ENCODE measurements around the gene SH3GLB1.
A peak's percentile ranks its signal among the peaks of the same experiment; 100 is the strongest.

The SH3GLB1 gene

GRCh38 chr1:86757272-86757984 lies 53.1 kb downstream of the SH3GLB1 start:
- H3K27me3 ChIP-seq (ENCODE audit: control insufficient read depth, insufficient read depth, low read length) = no peaks in the 10 kb centered on the region
- H3K4me1 ChIP-seq (ENCODE audit: control insufficient read depth, insufficient read depth, low read length) = peaks cover 16% of the 10 kb centered on the region
- H3K9me3 ChIP-seq (replicated peaks; ENCODE audit: low read length) = no peaks in the 10 kb centered on the region
- peak overlapping the region; percentile 48 for H3K4me2 ChIP-seq (ENCODE audit: low read length)
- no peaks in the 10 kb centered on the region for H3K36me3 ChIP-seq (ENCODE audit: insufficient read depth, low read length)
- peak overlapping the region; percentile 31 for H3K4me3 ChIP-seq (ENCODE audit: low read length)
- H3K9ac ChIP-seq (ENCODE audit: low read depth, low read length) = peak overlapping the region; percentile 6

- Histone ChIP-seq H3K36me3 (ENCODE audit: insufficient read depth, low read length) (no peaks in the 10 kb centered on the region), H3K9me3 (replicated peaks; ENCODE audit: low read length) (no peaks in the 10 kb centered on the region), H3K9ac (ENCODE audit: low read depth, low read length) (no peak overlapping the region), H3K4me2 (ENCODE audit: low read length) (no peak overlapping the region), H3K4me1 (ENCODE audit: control insufficient read depth, insufficient read depth, low read length) (peaks cover 16% of the 10 kb centered on the region), H3K27me3 (ENCODE audit: control insufficient read depth, insufficient read depth, low read length) (no peaks in the 10 kb centered on the region), H3K4me3 (ENCODE audit: low read length) (no peak overlapping the region)
Observed at GRCh38 chr1:86758570-86758969, 54.2 kb downstream of the SH3GLB1 start.

GRCh38 chr1:86760199-86760598 lies 55.8 kb downstream of the SH3GLB1 start:
- no peak overlapping the region for H3K4me2 ChIP-seq (ENCODE audit: low read length)
- H3K9ac ChIP-seq (ENCODE audit: low read depth, low read length) = no peak overlapping the region
- no peaks in the 10 kb centered on the region for H3K9me3 ChIP-seq (replicated peaks; ENCODE audit: low read length)
- no peaks in the 10 kb centered on the region for H3K27me3 ChIP-seq (ENCODE audit: control insufficient read depth, insufficient read depth, low read length)
- peaks cover 16% of the 10 kb centered on the region for H3K4me1 ChIP-seq (ENCODE audit: control insufficient read depth, insufficient read depth, low read length)
- H3K4me3 ChIP-seq (ENCODE audit: low read length) = no peak overlapping the region
- H3K36me3 ChIP-seq (ENCODE audit: insufficient read depth, low read length) = no peaks in the 10 kb centered on the region

GRCh38 chr1:86762336-86762735 lies 58.0 kb downstream of the SH3GLB1 start:
- Histone ChIP-seq H3K4me3 (ENCODE audit: low read length) (no peak overlapping the region), H3K27me3 (ENCODE audit: control insufficient read depth, insufficient read depth, low read length) (no peaks in the 10 kb centered on the region), H3K9me3 (replicated peaks; ENCODE audit: low read length) (no peaks in the 10 kb centered on the region), H3K36me3 (ENCODE audit: insufficient read depth, low read length) (no peaks in the 10 kb centered on the region), H3K4me2 (ENCODE audit: low read length) (no peak overlapping the region), H3K9ac (ENCODE audit: low read depth, low read length) (no peak overlapping the region), H3K4me1 (ENCODE audit: control insufficient read depth, insufficient read depth, low read length) (peaks cover 9% of the 10 kb centered on the region)

- Histone ChIP-seq H3K4me3 (ENCODE audit: low read length) (no peak overlapping the region), H3K4me2 (ENCODE audit: low read length) (no peak overlapping the region), H3K9ac (ENCODE audit: low read depth, low read length) (no peak overlapping the region), H3K4me1 (ENCODE audit: control insufficient read depth, insufficient read depth, low read length) (no peaks in the 10 kb centered on the region), H3K27me3 (ENCODE audit: control insufficient read depth, insufficient read depth, low read length) (no peaks in the 10 kb centered on the region), H3K36me3 (ENCODE audit: insufficient read depth, low read length) (no peaks in the 10 kb centered on the region), H3K9me3 (replicated peaks; ENCODE audit: low read length) (no peaks in the 10 kb centered on the region)
Observed at GRCh38 chr1:86764523-86764922, 60.1 kb downstream of the SH3GLB1 start.

GRCh38 chr1:86765073-86765472 lies 60.7 kb downstream of the SH3GLB1 start:
- Histone ChIP-seq H3K4me2 (ENCODE audit: low read length) (no peak overlapping the region), H3K4me1 (ENCODE audit: control insufficient read depth, insufficient read depth, low read length) (no peaks in the 10 kb centered on the region), H3K27me3 (ENCODE audit: control insufficient read depth, insufficient read depth, low read length) (no peaks in the 10 kb centered on the region), H3K9me3 (replicated peaks; ENCODE audit: low read length) (no peaks in the 10 kb centered on the region), H3K9ac (ENCODE audit: low read depth, low read length) (no peak overlapping the region), H3K36me3 (ENCODE audit: insufficient read depth, low read length) (no peaks in the 10 kb centered on the region), H3K4me3 (ENCODE audit: low read length) (no peak overlapping the region)

- Histone ChIP-seq H3K4me1 (ENCODE audit: control insufficient read depth, insufficient read depth, low read length) (no peaks in the 10 kb centered on the region), H3K27me3 (ENCODE audit: control insufficient read depth, insufficient read depth, low read length) (no peaks in the 10 kb centered on the region), H3K36me3 (ENCODE audit: insufficient read depth, low read length) (no peaks in the 10 kb centered on the region), H3K4me2 (ENCODE audit: low read length) (no peak overlapping the region), H3K9ac (ENCODE audit: low read depth, low read length) (no peak overlapping the region), H3K4me3 (ENCODE audit: low read length) (no peak overlapping the region), H3K9me3 (replicated peaks; ENCODE audit: low read length) (no peaks in the 10 kb centered on the region)
Observed at GRCh38 chr1:86765674-86766073, 61.3 kb downstream of the SH3GLB1 start.

- Histone ChIP-seq H3K27me3 (ENCODE audit: control insufficient read depth, insufficient read depth, low read length) (no peaks in the 10 kb centered on the region), H3K9me3 (replicated peaks; ENCODE audit: low read length) (no peaks in the 10 kb centered on the region), H3K36me3 (ENCODE audit: insufficient read depth, low read length) (no peaks in the 10 kb centered on the region), H3K4me1 (ENCODE audit: control insufficient read depth, insufficient read depth, low read length) (peaks cover 10% of the 10 kb centered on the region), H3K4me2 (ENCODE audit: low read length) (no peak overlapping the region), H3K9ac (ENCODE audit: low read depth, low read length) (no peak overlapping the region), H3K4me3 (ENCODE audit: low read length) (no peak overlapping the region)
Observed at GRCh38 chr1:86768554-86768953, 64.2 kb downstream of the SH3GLB1 start.

- Histone ChIP-seq H3K4me3 (ENCODE audit: low read length) (no peak overlapping the region), H3K36me3 (ENCODE audit: insufficient read depth, low read length) (no peaks in the 10 kb centered on the region), H3K27me3 (ENCODE audit: control insufficient read depth, insufficient read depth, low read length) (no peaks in the 10 kb centered on the region), H3K4me2 (ENCODE audit: low read length) (no peak overlapping the region), H3K9ac (ENCODE audit: low read depth, low read length) (no peak overlapping the region), H3K4me1 (ENCODE audit: control insufficient read depth, insufficient read depth, low read length) (peaks cover 15% of the 10 kb centered on the region), H3K9me3 (replicated peaks; ENCODE audit: low read length) (no peaks in the 10 kb centered on the region)
Observed at GRCh38 chr1:86769065-86769464, 64.7 kb downstream of the SH3GLB1 start.

GRCh38 chr1:86773341-86774288 lies 69.2 kb downstream of the SH3GLB1 start:
- Histone ChIP-seq H3K4me2 (ENCODE audit: low read length) (peak overlapping the region; percentile 78), H3K27me3 (ENCODE audit: control insufficient read depth, insufficient read depth, low read length) (no peaks in the 10 kb centered on the region), H3K4me1 (ENCODE audit: control insufficient read depth, insufficient read depth, low read length) (peaks cover 45% of the 10 kb centered on the region), H3K4me3 (ENCODE audit: low read length) (peak overlapping the region; percentile 57), H3K36me3 (ENCODE audit: insufficient read depth, low read length) (no peaks in the 10 kb centered on the region), H3K9me3 (replicated peaks; ENCODE audit: low read length) (no peaks in the 10 kb centered on the region), H3K9ac (ENCODE audit: low read depth, low read length) (peak overlapping the region; percentile 76)

GRCh38 chr1:86774305-86775295 lies 70.2 kb downstream of the SH3GLB1 start:
- no peaks in the 10 kb centered on the region for H3K9me3 ChIP-seq (replicated peaks; ENCODE audit: low read length)
- peak overlapping the region; percentile 57 for H3K4me3 ChIP-seq (ENCODE audit: low read length)
- peak overlapping the region; percentile 78 for H3K4me2 ChIP-seq (ENCODE audit: low read length)
- peaks cover 55% of the 10 kb centered on the region for H3K4me1 ChIP-seq (ENCODE audit: control insufficient read depth, insufficient read depth, low read length)
- H3K9ac ChIP-seq (ENCODE audit: low read depth, low read length) = peak overlapping the region; percentile 76
- no peaks in the 10 kb centered on the region for H3K36me3 ChIP-seq (ENCODE audit: insufficient read depth, low read length)
- no peaks in the 10 kb centered on the region for H3K27me3 ChIP-seq (ENCODE audit: control insufficient read depth, insufficient read depth, low read length)

Data from skeletal muscle satellite cell (primary cell).